ENCODE results near the gene KCTD14.
"Not testable (repeated sequence)": the region's sequence is repeated elsewhere in the genome, so short reads cannot be mapped to it uniquely, and the experiment has no call there.

The KCTD14 gene

GRCh38 chr11:78062671-78063070, 39.6 kb upstream of the KCTD14 start:
- Histone ChIP-seq H3K4me3 (ENCODE audit: severe bottlenecking) (no peak overlapping the region), H3K4me1 (ENCODE audit: insufficient read depth, poor library complexity, severe bottlenecking) (no peaks in the 10 kb centered on the region), H3K36me3 (ENCODE audit: low read depth) (no peaks in the 10 kb centered on the region), H3K9me3 (ENCODE audit: severe bottlenecking) (no peaks in the 10 kb centered on the region), H3K27me3 (ENCODE audit: insufficient read depth, poor library complexity, severe bottlenecking) (no peaks in the 10 kb centered on the region), H3K27ac (ENCODE audit: poor library complexity, severe bottlenecking) (no peak overlapping the region)
- no peak for ATAC-seq (ENCODE audit: low read depth)
- TF ChIP-seq, protein P1, sequence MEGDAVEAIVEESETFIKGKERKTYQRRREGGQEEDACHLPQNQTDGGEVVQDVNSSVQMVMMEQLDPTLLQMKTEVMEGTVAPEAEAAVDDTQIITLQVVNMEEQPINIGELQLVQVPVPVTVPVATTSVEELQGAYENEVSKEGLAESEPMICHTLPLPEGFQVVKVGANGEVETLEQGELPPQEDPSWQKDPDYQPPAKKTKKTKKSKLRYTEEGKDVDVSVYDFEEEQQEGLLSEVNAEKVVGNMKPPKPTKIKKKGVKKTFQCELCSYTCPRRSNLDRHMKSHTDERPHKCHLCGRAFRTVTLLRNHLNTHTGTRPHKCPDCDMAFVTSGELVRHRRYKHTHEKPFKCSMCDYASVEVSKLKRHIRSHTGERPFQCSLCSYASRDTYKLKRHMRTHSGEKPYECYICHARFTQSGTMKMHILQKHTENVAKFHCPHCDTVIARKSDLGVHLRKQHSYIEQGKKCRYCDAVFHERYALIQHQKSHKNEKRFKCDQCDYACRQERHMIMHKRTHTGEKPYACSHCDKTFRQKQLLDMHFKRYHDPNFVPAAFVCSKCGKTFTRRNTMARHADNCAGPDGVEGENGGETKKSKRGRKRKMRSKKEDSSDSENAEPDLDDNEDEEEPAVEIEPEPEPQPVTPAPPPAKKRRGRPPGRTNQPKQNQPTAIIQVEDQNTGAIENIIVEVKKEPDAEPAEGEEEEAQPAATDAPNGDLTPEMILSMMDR (IDR thresholded peaks at IDR 0.05; ENCODE audit: poor library complexity, severe bottlenecking) = no peak
- DNase-seq (ENCODE audit: low spot score) = no peak

GRCh38 chr11:78061921-78062311, 38.8 kb upstream of the KCTD14 start:
- no peak for DNase-seq (ENCODE audit: low spot score)
- no peaks in the 10 kb centered on the region for H3K36me3 ChIP-seq (ENCODE audit: low read depth)
- H3K4me3 ChIP-seq (ENCODE audit: severe bottlenecking) = no peak overlapping the region
- no peaks in the 10 kb centered on the region for H3K27me3 ChIP-seq (ENCODE audit: insufficient read depth, poor library complexity, severe bottlenecking)
- no peaks in the 10 kb centered on the region for H3K4me1 ChIP-seq (ENCODE audit: insufficient read depth, poor library complexity, severe bottlenecking)
- TF ChIP-seq, protein P1 (IDR thresholded peaks at IDR 0.05; ENCODE audit: poor library complexity, severe bottlenecking) = no peak
- H3K27ac ChIP-seq (ENCODE audit: poor library complexity, severe bottlenecking) = no peak overlapping the region
- no peak for ATAC-seq (ENCODE audit: low read depth)
- H3K9me3 ChIP-seq (ENCODE audit: severe bottlenecking) = no peaks in the 10 kb centered on the region

DNA sequence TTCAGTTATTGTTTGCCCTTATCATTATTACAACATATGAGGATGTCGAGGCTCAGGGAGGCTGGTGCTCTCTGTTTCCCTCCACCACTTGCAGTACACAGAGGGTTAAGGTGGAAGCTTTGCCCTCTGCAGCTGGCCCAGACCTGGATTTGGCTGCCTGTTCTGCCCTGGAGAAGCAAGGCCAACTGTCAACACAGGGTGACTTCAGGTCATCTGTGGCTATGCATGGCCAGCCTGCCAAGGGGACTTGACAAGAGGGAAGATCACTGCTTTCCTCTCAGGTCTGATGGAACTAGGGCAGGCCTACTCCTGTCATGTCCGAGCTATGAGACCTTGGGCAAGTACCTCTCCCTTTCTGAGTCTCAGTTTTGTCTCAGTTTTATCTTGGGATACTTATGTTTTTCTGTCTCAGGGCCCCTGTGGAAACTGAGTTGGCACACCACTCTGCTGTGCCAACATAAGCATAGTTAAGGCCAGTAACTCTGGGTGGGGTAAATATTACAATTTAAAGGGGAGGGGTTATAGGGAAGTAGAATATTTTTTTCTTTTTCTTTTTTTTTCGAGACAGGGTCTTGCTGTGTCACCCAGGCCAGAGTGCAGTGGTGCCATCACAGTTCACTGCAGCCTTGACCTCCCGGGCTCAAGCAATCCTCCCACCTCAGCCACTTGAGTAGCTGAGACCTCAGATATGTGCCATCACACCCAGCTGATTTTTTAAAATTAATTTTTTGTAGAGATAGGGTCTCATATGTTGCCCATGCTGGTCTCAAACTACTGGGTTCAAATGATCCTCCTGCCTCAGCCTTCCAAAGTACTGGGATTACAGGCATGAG, 38.2 kb upstream of the KCTD14 start:
- TF ChIP-seq, protein P1 (IDR thresholded peaks at IDR 0.05; ENCODE audit: poor library complexity, severe bottlenecking) = no peak
- Histone ChIP-seq H3K27ac (ENCODE audit: poor library complexity, severe bottlenecking) (no peak overlapping the region), H3K4me3 (ENCODE audit: severe bottlenecking) (no peak overlapping the region), H3K36me3 (ENCODE audit: low read depth) (no peaks in the 10 kb centered on the region), H3K27me3 (ENCODE audit: insufficient read depth, poor library complexity, severe bottlenecking) (no peaks in the 10 kb centered on the region), H3K9me3 (ENCODE audit: severe bottlenecking) (no peaks in the 10 kb centered on the region), H3K4me1 (ENCODE audit: insufficient read depth, poor library complexity, severe bottlenecking) (no peaks in the 10 kb centered on the region)
- ATAC-seq (ENCODE audit: low read depth) = 0 out of 3 replicates have a peak, but pooled peaks have one; percentile 12
- no peak for DNase-seq (ENCODE audit: low spot score)

- Histone ChIP-seq H3K27me3 (ENCODE audit: insufficient read depth, poor library complexity, severe bottlenecking) (no peaks in the 10 kb centered on the region), H3K4me1 (ENCODE audit: insufficient read depth, poor library complexity, severe bottlenecking) (no peaks in the 10 kb centered on the region), H3K27ac (ENCODE audit: poor library complexity, severe bottlenecking) (no peak overlapping the region), H3K9me3 (ENCODE audit: severe bottlenecking) (no peaks in the 10 kb centered on the region), H3K4me3 (ENCODE audit: severe bottlenecking) (no peak overlapping the region), H3K36me3 (ENCODE audit: low read depth) (no peaks in the 10 kb centered on the region)
- TF ChIP-seq, protein P1 (IDR thresholded peaks at IDR 0.05; ENCODE audit: poor library complexity, severe bottlenecking) = no peak
- no peak for DNase-seq (ENCODE audit: low spot score)
- no peak for ATAC-seq (ENCODE audit: low read depth)
These were observed 37.5 kb upstream of the KCTD14 start for GRCh38 chr11:78060533-78060932.

DNA sequence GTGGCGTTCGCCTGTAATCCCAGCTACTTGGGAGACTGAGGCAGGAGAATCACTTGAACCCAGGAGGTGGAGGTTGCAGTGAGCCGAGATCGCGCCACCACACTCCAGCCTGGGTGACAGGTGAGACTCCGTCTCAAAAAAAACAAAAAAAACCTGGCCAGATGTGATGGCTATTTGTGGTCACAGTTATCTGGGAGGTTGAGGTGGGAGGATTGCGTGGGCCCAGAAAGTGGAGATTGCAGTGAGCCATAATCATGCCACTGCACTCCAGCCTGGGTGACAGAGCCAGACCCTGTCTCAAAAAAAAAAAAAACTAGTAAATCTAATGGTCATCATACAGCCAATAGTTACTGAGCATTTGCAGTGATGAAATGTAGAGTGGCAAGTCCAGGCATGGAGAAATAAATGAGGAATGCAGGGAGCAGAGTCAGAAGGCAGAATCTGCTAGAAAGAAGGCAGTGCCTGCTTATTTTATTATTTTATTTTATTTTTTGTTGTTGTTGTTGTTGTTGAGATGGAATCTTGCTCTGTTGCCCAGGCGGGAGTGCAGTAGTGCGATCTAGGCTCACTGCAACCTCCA, 36.8 kb upstream of the KCTD14 start:
- not testable (repeated sequence) for H3K4me1 ChIP-seq (ENCODE audit: insufficient read depth, poor library complexity, severe bottlenecking); H3K4me3 ChIP-seq (ENCODE audit: severe bottlenecking); H3K27ac ChIP-seq (ENCODE audit: poor library complexity, severe bottlenecking); H3K27me3 ChIP-seq (ENCODE audit: insufficient read depth, poor library complexity, severe bottlenecking); DNase-seq (ENCODE audit: low spot score); H3K36me3 ChIP-seq (ENCODE audit: low read depth); H3K9me3 ChIP-seq (ENCODE audit: severe bottlenecking)
- peak; percentile 61; the same call in 2 of the 3 replicates for ATAC-seq (ENCODE audit: low read depth)

Measured in RWPE2 (cell line).